Ureter (tissue), 1 donor: ENCODE results near the gene PGAP6. TPM values are rescaled to one million over a fixed set of nuclear protein-coding genes. Genes with fewer than 3 reads are reported as not detected.
"Not testable (repeated sequence)": the region's sequence is repeated elsewhere in the genome, so short reads cannot be mapped to it uniquely, and the experiment has no call there.

Experiments
- DNase-seq: peaks from one replicate; pipeline ENCODE4 v3.0.0-alpha.2; 2020; ENCODE audit warnings: low spot score
- total RNA-seq: library from RNA; stranded (reverse); gene quantifications from one replicate; pipeline ENCODE4 v1.2.4, GENCODE V29; 2023
- donor health status: DM: yes; HTN: yes; CAD: no.

Gene PGAP6
- total RNA-seq, 1 donor from 2014 or later: 37.6 TPM

DNA sequence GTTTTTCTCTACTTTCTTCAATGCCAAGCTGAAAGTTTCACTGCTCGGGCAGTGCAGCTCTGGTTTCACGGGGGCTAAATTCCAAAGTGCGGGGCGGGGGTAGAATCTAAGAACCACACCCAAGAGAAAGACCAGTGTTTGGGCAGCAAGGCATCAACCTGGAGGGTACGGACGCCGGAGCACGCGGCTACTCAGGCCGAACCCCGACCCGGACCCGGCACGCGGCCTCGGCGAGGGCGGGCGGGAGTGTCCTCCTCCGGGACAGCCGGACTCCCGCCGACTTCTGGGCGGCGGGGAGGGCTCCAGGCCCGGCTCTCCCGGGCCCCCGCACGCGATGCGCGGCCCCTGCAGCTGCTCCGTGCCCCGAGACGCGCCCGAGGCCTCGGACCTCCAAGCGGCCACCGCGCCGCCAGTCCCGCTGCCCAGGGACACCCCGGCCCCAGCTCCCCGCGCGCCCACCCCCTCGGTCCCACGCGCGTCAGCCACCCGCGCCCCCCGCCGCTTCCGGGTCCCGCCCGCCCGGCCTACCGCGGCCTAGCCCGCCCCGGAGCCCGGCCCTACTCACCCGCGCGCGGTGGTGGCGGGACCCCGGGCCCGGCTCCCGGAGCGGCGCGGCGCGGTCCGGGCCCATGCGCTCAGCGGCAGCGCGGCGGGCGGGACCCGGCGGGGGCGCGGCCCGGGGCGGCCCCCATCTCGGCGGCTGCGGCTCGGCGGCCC, 29.8 kb downstream of the PGAP6 start:
- DNase-seq: no peak

DNA sequence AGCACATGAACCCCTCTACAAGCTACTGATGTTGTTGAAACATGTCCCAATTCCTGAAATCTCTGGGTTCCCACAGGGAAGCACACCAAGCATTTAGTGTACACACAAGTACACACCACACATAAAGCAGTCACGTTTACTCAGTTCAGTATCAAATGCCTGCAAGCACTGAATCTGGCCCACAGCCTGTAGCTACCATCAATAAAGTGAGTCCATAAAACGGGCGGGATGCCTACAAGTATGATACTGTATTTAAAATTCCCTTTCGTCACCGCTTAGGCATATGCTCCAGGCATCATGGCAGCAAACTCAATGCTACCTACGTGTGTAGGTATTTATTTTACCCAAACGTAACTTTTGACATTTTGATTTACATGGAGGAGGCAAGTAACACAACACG, 31.6 kb downstream of the PGAP6 start:
- DNase-seq: no peak

DNA sequence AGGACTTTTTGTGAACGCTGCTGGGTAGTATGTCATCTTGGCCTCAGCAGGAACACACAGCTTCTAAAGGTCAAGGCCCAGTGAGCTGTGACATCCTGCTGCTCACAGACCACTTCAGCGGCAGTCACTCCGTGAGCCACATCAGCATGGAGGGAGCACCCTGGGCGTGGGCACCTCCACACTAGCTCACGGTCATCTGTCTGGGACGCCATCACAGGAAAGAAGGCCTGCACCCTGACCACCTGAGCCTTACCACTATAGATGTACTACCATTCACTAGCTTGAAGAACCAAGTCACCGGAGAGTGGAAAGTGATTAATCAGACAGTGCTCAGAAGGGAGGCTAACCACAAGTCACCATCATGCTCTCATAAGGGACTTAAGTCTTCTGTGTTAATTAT, 32.6 kb downstream of the PGAP6 start:
- DNase-seq: no peak

DNA sequence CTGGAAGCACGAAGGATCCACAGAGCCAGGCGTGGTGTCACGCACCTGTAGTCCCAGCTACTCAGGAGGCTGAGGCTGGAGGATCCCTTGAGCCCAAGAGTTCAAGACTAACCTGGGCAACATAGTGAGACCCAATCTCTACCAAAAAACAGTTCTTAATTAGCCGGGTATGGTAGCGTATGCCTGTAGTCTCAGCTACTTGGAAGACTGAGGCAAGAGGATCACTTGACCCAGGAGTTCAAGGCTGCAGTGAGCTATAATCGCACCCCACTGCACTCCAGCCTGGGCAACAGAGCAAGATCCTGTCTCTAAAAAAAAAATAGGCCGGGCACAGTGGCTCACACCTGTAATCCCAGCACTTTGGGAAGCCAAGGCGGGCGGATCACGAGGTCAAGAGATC, 33.3 kb downstream of the PGAP6 start:
- not testable (repeated sequence) for DNase-seq

DNA sequence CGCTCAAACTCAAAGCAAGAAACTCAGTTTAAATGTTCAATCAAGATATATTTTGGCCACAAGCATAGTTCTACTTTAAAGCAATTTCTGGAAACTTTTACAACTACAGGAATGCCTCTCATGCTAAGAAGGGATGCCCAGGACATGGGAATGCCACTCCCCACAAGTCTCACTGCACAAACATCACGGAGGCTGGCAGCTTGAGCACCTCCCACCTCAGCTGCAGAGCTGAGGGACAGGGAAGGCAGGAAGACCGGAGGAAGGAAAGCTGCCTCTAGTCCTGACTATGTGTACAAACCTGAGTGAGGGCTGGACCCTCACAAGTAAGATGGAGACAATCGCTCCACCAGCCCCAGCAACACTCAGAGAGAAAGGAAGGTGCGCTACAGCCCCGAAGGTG, 34.6 kb downstream of the PGAP6 start:
- no peak for DNase-seq

DNA sequence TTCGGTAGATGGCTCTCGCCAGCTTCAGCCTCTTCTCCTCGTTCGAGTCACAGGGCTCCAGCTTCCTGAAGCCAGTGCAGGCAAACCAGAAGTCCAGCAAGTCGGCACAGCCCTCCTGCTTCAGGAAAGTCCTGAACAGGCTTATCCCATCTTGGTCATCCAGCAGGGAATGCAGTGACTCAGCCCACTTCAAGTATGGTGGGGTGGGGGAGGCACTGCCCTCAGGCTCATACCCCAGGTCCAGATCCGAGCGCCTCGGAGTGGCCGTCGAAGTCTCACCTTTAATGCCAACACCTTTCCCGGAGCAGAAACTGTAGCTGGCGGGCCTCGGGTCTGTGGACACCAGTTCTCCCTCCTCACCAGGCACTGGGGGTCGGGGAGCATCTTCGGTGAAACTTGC, 35.2 kb downstream of the PGAP6 start:
- DNase-seq: no peak

DNA sequence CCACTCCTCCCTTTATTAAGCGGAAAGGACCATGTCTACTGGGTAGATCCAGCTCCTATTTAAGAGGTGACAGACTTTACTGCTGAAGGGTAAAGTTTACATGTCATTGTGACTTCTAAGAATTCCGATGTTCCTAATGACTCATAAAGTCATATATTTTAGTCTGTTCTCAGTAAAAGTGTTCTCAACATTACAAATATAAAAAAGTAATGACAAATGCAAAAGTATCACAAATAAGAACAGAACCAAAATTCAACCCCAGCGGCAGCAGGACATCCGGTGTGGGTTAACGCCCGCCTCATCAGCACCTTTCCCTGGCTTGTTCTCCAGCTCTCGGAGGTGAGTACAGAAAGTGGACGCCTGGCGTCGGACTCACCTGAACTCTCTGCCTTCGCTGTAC, 36.0 kb downstream of the PGAP6 start:
- no peak for DNase-seq

DNA sequence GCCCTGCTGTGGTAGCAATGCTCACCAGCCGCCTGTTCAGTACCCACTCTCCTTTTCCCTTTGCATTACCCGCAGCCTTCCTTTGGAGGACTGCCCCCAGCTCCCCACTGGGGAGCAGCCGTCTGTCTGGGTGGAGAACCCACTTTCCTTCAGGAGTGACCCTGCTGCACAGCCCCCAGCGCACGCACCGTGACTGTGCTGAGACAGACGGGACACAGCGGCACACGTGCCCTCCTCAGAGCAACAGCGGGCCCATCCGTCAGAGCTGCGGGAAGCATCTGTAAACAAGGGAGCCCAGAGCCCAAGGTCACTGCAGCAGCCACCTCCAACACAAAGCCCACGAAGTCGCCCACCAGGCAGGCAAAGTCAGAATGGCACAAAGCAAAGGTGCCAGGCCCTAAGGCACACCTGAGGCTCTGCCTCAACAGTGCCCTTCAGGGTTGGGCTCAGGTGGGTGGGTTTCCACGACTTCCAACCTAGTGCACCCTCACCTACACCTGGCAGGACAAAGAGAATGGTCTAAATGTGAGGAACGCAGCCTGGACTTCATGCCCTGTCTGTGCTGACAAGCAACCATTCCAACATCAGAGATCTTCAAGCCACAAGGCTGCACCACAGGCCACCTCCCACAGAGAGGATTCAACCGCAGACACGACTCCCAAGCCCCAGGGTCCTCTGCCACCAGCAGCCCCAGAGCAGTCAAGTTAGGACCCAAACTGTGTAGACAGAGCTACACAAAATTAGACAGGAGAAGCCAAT, 39.1 kb downstream of the PGAP6 start:
- DNase-seq: no peak

DNA sequence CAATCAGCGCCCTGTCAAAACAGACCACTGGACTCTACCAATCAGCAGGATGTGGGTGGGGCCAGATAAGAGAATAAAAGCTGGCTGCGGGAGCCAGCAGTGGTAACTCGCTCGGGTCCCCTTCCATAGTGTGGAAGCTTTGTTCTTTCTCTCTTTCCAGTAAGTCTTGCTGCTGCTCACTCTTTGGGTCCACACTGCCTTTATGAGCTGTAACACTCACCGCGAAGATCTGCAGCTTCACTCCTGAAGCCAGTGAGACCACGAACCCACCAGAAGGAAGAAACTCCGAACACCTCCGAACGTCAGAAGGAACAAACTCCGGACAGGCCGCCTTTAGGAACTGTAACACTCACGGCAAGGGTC, 39.8 kb downstream of the PGAP6 start:
- not testable (repeated sequence) for DNase-seq

DNA sequence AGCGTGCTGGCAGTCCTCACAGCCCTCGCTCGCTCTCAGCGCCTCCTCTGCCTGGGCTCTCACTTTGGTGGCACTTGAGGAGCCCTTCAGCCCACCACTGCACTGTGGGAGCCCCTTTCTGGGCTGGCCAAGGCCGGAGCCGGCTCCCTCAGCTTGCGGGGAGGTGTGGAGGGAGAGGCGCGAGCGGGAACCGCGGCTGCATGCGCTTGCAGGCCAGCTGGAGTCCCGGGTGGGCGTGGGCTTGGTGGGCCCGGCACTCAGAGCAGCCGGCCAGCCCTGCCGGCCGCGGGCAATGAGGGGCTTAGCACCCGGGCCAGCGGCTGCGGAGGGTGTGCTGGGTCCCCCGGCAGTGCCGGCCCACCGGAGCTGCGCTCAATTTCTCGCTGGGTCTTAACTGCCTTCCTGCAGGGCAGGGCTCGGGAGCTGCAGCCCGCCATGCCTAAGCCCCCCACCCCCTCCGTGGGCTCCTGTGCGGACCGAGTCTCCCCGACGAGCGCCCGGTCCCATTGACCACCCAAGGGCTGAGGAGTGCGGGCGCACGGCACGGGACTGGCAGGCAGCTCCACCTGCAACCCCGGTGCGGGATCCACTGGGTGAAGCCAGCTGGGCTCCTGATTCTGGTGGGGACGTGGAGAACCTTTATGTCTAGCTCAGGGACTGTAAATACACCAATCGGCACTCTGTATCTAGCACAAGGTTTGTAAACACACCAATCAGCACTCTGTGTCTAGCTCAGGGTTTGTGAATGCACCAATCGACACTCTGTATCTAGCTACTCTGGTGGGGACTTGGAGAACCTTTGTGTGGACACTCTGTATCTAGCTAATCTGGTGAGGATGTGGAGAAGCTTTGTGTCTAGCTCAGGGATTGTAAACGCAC, 40.4 kb downstream of the PGAP6 start:
- not testable (repeated sequence) for DNase-seq

DNA sequence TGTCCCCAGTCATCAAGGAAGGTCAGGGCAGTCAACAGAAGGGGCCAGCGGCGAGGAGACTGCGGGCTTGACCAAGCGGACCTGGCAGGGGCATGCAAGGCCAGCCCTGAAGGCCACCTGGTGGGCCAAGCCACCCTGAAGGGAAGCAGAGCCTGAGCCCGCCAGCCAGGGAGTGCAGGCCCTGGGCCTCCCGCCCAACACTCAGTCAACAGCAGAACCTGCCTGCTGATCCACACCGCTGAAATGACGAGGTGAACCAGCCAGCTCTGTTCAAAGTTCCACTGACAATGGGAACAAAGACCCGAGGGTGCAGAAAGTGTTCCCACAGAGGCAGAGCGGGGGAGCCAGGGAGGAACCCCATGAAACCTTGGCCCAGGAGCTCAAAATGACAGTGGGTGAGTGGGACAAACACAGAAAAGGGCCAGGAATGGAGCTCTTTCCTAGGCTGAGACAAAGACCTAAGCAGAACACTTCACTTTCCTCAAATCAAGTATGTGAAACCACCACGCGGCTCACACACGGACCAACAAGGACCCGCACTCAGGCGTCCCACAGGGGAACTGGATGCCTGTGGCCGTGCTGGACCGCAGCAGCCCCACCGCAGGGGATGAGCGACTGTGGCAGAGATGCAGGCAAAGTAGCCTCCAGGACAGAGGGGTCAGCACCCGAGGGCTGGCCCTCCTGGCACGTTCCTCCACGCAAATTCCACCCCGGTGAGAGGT, 41.2 kb downstream of the PGAP6 start:
- DNase-seq: no peak

DNA sequence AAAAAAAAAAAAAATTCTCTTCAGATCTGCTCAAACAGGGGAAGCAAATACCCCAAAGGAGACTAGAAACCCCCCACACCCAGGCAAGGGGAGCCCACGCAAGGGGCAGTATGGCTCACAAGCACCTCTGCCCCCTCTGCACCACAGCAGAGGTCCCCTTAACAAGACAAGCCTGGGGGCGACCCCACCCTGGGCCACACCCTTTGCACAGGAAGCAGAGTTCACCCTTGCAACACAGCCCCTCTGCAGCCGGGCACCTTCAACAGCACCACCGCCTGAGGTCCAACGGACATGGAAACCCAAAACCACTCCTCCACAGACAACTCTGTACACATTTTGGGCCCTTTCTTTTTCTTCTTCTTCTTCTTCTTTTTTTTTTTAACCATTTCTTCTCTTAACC, 42.1 kb downstream of the PGAP6 start:
- DNase-seq: no peak

DNA sequence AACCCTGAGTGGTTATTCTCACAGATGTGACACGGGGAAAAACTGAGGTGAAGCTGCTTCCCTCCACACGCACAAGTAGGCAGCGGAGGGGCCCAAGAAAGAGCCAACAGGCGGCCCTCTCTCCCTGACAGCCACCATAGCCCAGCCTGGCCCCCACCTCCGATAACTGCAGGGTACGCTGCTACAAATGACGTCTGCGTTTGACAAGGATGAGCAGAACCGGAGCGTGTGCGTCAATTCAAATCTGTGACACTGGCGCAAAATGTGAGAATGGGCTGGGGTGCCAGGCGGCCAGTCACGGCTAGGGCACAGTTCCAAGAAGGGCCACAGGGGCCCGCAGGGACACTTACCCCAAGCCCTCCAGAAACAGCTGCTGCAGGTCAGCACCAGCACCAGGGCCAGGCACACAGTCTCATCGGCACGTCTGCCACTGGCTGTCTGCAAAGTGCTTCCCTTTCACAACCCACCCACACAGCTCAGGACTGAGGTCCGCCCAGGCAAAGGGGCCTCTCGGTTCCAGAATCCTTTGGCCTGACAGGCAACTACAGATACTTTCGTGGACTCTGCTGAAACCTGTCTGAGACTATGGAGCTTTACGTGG, 43.7 kb downstream of the PGAP6 start:
- DNase-seq: no peak

DNA sequence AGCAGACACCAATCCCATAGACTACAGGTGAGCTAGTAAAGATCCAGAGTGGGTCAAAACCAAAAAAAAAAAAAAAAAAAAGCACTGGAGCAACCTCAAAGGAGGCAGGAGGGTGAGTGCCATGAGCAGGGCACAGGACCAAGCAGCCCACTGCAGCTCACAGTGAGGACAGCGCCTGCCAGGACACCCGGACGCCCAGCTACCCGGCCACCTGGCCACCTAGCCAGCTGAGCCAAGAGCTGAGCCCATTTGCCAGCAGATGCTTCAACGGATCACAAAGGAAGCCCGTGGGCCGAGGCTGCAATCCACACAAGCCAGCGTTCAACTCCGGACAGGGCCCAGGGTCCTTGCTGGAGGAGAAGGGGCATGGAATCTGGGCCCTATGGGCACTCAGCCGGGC, 44.3 kb downstream of the PGAP6 start:
- no peak for DNase-seq

DNA sequence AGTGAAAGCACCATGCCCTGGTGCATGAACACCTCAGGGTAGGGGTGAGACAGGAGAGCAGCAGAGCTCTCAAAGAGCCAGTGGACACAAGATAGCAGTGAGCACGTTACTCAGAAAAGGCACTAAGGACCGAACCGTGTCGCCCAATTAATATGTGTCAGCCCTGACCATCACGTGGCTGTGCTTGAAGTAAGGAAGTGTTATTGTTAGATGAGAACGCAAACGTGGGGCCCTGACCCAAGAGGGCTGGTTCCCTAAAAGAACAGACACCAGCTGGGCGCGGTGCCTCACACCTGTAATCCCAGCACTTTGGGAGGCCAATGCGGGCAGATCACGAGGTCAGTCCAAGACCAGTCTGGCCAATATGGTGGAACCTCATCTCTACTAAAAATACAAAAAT, 45.5 kb downstream of the PGAP6 start:
- DNase-seq: no peak

DNA sequence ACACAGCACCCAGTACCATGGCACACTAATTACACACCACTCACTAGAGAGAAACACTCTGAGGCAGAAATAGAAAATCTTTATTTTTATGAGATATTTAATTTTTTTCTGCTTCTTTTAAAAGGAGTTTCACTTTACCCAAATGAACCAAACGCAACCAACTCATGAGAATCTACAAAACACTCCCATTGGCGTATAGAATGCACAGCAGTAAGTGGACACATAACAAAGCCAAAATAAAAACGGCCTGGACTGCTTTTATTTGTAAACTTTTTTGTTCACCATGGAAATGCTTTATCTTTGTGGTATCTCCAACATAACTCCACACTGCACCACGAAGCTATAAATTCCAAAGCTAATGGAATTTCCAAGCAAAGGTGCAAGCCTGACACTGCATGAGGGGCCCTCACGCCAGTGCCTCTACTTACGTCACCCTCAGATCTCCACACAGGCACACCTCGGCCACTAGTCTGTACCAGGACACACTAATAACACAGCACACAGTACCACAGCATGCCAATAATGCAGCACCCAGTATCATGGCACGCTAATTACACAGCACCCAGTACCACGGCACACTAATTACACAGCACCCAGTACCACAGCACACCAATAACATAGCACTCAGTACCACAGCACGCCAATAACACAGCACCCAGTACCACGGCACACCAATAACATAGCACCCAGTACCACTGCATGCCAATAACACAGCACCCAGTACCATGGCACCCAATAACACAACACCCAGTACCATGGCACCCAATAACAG, 46.7 kb downstream of the PGAP6 start:
- not testable (repeated sequence) for DNase-seq

DNA sequence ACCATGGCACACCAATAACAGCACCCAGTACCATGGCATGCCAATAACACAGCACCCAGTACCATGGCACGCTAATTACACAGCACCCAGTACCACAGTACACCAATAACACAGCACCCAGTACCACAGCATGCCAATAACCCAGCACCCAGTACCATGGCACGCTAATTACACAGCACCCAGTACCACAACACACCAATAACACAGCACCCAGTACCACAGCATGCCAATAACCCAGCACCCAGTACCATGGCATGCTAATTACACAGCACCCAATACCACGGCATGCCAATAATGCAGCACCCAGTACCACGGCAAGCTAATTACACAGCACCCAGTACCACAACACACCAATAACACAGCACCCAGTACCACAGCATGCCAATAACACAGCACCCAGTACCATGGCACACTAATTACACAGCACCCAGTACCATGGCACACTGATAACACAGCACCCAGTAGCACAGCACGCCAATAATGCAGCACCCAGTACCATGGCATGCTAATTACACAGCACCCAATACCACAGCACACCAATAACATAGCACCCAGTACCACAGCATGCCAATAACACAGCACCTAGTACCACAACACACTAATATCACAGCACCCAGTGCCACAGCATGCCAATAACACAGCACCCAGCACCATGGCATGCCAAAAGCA, 47.5 kb downstream of the PGAP6 start:
- not testable (repeated sequence) for DNase-seq

DNA sequence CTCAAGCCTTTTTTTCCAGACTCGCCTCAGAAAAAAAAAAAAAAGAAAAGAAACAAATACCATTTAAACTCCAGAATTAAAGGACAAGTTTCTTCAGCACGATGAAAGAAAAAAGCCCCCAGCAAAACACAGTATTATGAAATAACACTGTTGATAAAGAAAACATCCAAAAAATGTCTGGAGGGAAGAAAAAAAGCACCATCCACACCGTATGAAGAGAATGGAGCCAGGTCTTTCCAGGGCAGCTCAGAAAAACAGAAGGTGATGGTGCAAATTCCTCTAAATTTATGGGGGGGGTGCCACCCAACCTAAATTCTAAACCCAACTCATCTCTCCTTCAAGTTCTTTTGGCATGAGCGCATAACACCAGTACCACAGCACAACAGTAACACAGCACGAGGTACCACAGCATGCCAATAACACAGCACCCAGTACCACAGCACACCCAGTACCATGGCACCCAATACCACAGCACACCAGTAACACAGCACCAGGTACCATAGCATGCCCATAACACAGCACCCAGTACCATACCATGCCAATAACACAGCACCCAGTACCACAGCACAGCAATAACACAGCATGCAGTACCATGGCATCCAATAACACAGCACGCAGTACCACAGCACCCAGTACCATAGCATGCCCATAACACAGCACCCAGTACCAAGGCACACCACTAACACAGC, 48.2 kb downstream of the PGAP6 start:
- DNase-seq: no peak

DNA sequence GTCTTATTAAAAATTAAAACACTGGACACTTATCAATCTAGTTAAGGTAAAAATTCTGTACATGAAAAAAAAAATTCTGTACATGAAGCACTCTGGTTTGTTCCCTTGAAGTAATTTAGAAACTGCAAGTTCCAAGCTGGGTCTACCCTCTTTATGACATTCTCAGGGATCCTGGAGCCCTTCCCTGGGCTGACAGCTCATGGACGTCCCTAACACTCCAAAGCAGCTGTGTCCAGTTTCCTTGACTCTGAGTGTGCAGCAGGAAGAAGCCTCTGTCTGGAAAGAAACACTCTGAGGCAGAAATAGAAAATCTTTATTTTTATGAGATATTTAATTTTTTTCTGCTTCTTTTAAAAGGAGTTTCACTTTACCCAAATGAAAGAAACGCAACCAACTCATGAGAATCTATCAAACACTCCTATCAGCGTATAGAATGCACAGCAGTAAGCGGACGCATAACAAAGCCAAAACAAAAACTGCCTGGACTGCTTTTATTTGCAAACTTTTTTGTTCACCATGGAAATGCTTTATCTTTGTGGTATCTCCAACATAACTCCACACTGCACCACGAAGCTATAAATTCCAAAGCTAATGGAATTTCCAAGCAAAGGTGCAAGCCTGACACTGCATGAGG, 50.5 kb downstream of the PGAP6 start:
- DNase-seq: not testable (repeated sequence)
